Astrocyte (in vitro differentiated cells and primary cell): ENCODE results near the gene NUDT5. TPM values are rescaled to one million over a fixed set of nuclear protein-coding genes. Genes with fewer than 3 reads are reported as not detected.

Experiments
- DNase-seq: peaks from one replicate; pipeline ENCODE4 v3.0.0-alpha.2; 2010; ENCODE audit warnings: low read depth
- FAIRE-seq: peaks from 2 replicates; lab custom pipeline; 2011; peaks lifted over from hg19 to GRCh38; lab: Jason Lieb, UNC
- H2AFZ ChIP-seq: 2 replicates; pipeline ENCODE4 v1.6.0; 2012; ENCODE audit warnings: low read depth, low read length, inconsistent platforms
- H3K27ac ChIP-seq: 2 replicates; pipeline ENCODE4 v1.5.1; 2011; ENCODE audit warnings: low read depth, low read length, inconsistent platforms
- H3K27me3 ChIP-seq: 2 replicates; pipeline ENCODE4 v1.6.0; 2011; ENCODE audit warnings: low read length, inconsistent platforms; ENCODE audit not compliant: insufficient read depth
- H3K36me3 ChIP-seq: 2 replicates; pipeline ENCODE4 v1.5.1; 2011; ENCODE audit warnings: low read length, inconsistent platforms; ENCODE audit not compliant: insufficient read depth
- H3K4me1 ChIP-seq: 2 replicates; pipeline ENCODE4 v1.5.1; 2011; ENCODE audit warnings: low read length, inconsistent platforms; ENCODE audit not compliant: insufficient read depth
- H3K4me2 ChIP-seq: 2 replicates; pipeline ENCODE4 v1.6.0; 2012; ENCODE audit warnings: low read length, inconsistent platforms
- H3K4me3 ChIP-seq: 2 replicates; pipeline ENCODE4 v1.5.1; 2011; ENCODE audit warnings: low read depth, mild to moderate bottlenecking, low read length, inconsistent platforms; ENCODE audit not compliant: insufficient read depth
- H3K79me2 ChIP-seq: 2 replicates; pipeline ENCODE4 v1.6.0; 2012; ENCODE audit warnings: mild to moderate bottlenecking, low read length, inconsistent platforms; ENCODE audit not compliant: insufficient read depth
- H3K9ac ChIP-seq: 2 replicates; pipeline ENCODE4 v1.6.0; 2012; ENCODE audit warnings: mild to moderate bottlenecking, low read length, inconsistent platforms
- H3K9me3 ChIP-seq: 2 replicates; pipeline ENCODE4 v1.5.1; 2012; ENCODE audit warnings: low read depth, mild to moderate bottlenecking, low read length, inconsistent platforms; ENCODE audit not compliant: insufficient read depth
- H4K20me1 ChIP-seq: 2 replicates; pipeline ENCODE4 v1.6.0; 2012; ENCODE audit warnings: low read length, inconsistent platforms; ENCODE audit not compliant: insufficient read depth
- H3K27ac Mint-ChIP-seq: one replicate; pipeline ENCODE4 v1.8.0; 2021; ENCODE audit warnings: mild to moderate bottlenecking, mixed read lengths; ENCODE audit not compliant: unreplicated experiment
- H3K27me3 Mint-ChIP-seq: one replicate; pipeline ENCODE4 v1.8.0; 2021; ENCODE audit warnings: low read depth, mixed read lengths; ENCODE audit not compliant: unreplicated experiment
- H3K36me3 Mint-ChIP-seq: one replicate; pipeline ENCODE4 v1.8.0; 2021; ENCODE audit warnings: low read depth, mixed read lengths; ENCODE audit not compliant: unreplicated experiment
- H3K4me1 Mint-ChIP-seq: one replicate; pipeline ENCODE4 v1.8.0; 2021; ENCODE audit warnings: low read depth, mixed read lengths; ENCODE audit not compliant: unreplicated experiment
- H3K4me3 Mint-ChIP-seq: one replicate; pipeline ENCODE4 v1.8.0; 2021; ENCODE audit warnings: mild to moderate bottlenecking, moderate library complexity, mixed read lengths; ENCODE audit not compliant: unreplicated experiment
- H3K9me3 Mint-ChIP-seq: one replicate; pipeline ENCODE4 v1.8.0; 2021; ENCODE audit warnings: mild to moderate bottlenecking, mixed read lengths; ENCODE audit not compliant: unreplicated experiment
- CTCF ChIP-seq: IDR thresholded peaks from 2 replicates; pipeline ENCODE4 v1.5.1; 2011; ENCODE audit warnings: low read depth, mild to moderate bottlenecking, inconsistent platforms, low read length, moderate library complexity; ENCODE audit not compliant: insufficient read depth
- EZH2 ChIP-seq: IDR thresholded peaks from 2 replicates; pipeline ENCODE4 v1.6.1; 2012; ENCODE audit warnings: mild to moderate bottlenecking, low read length, inconsistent platforms; ENCODE audit not compliant: insufficient read depth
- total RNA-seq: library from RNA; stranded (reverse); gene quantifications from 2 replicates; pipeline ENCODE4 v1.2.1, GENCODE V29; 2021

The NUDT5 gene
- total RNA-seq, 1 donor from 2014 or later: 85.2 TPM

- H3K27me3 ChIP-seq: no peaks in the 10 kb centered on the region
- DNase-seq (peak; percentile 12), FAIRE-seq (no peak)
- peak overlapping the region; percentile 93 for H2AFZ ChIP-seq
- H3K79me2 ChIP-seq: peaks cover 94% of the 10 kb centered on the region
- H3K9me3 ChIP-seq: no peaks in the 10 kb centered on the region
- TF ChIP-seq CTCF (no peak), EZH2 (no peak)
- peaks cover 10% of the 10 kb centered on the region for H3K36me3 ChIP-seq
- H3K4me1 Mint-ChIP-seq: peaks cover 15% of the 10 kb centered on the region
- peak overlapping the region; percentile 98 for H3K27ac Mint-ChIP-seq
- H3K4me3 Mint-ChIP-seq: peak overlapping the region; percentile 95
- H4K20me1 ChIP-seq: peaks cover 36% of the 10 kb centered on the region
- no peaks in the 10 kb centered on the region for H3K27me3 Mint-ChIP-seq
- peak overlapping the region; percentile 91 for H3K27ac ChIP-seq
- no peaks in the 10 kb centered on the region for H3K9me3 Mint-ChIP-seq
- H3K4me1 ChIP-seq: peaks cover 8% of the 10 kb centered on the region
- peak overlapping the region; percentile 95 for H3K4me3 ChIP-seq
- peak overlapping the region; percentile 91 for H3K4me2 ChIP-seq
- peak overlapping the region; percentile 93 for H3K9ac ChIP-seq
- H3K36me3 Mint-ChIP-seq: peaks cover 1% of the 10 kb centered on the region
Observed at GRCh38 chr10:12194752-12195271, 879 bp downstream of the NUDT5 start.

- Histone ChIP-seq H2AFZ (no peak overlapping the region), H3K9ac (no peak overlapping the region), H4K20me1 (peaks cover 33% of the 10 kb centered on the region), H3K27me3 (no peaks in the 10 kb centered on the region), H3K36me3 (no peaks in the 10 kb centered on the region), H3K79me2 (peaks cover 94% of the 10 kb centered on the region), H3K4me3 (no peak overlapping the region), H3K4me1 (peaks cover 8% of the 10 kb centered on the region), H3K9me3 (no peaks in the 10 kb centered on the region), H3K4me2 (peak overlapping the region; percentile 91), H3K27ac (peak overlapping the region; percentile 3)
- no peak overlapping the region for H3K27ac Mint-ChIP-seq
- DNase-seq: peak; percentile 46
- H3K4me1 Mint-ChIP-seq: peaks cover 14% of the 10 kb centered on the region
- H3K4me3 Mint-ChIP-seq: peak overlapping the region; percentile 18
- no peaks in the 10 kb centered on the region for H3K9me3 Mint-ChIP-seq
- H3K36me3 Mint-ChIP-seq: no peaks in the 10 kb centered on the region
- TF ChIP-seq EZH2 (no peak), CTCF (no peak)
- H3K27me3 Mint-ChIP-seq: no peaks in the 10 kb centered on the region
- FAIRE-seq: no peak
Observed at GRCh38 chr10:12193193-12193592, 2.5 kb downstream of the NUDT5 start.

- Mint-ChIP-seq H3K27me3 (no peaks in the 10 kb centered on the region), H3K27ac (no peak overlapping the region), H3K4me1 (peaks cover 12% of the 10 kb centered on the region), H3K36me3 (no peaks in the 10 kb centered on the region), H3K9me3 (no peaks in the 10 kb centered on the region), H3K4me3 (no peak overlapping the region)
- H3K4me1 ChIP-seq: peaks cover 8% of the 10 kb centered on the region
- H2AFZ ChIP-seq: no peak overlapping the region
- no peak for FAIRE-seq
- no peaks in the 10 kb centered on the region for H3K36me3 ChIP-seq
- no peak overlapping the region for H3K4me2 ChIP-seq
- H3K9me3 ChIP-seq: no peaks in the 10 kb centered on the region
- H3K27ac ChIP-seq: no peak overlapping the region
- no peak for DNase-seq
- H3K79me2 ChIP-seq: peaks cover 94% of the 10 kb centered on the region
- no peak overlapping the region for H3K4me3 ChIP-seq
- H4K20me1 ChIP-seq: peaks cover 30% of the 10 kb centered on the region
- no peak overlapping the region for H3K9ac ChIP-seq
- TF ChIP-seq EZH2 (no peak), CTCF (no peak)
- H3K27me3 ChIP-seq: no peaks in the 10 kb centered on the region
Observed at GRCh38 chr10:12191715-12192114, 4.0 kb downstream of the NUDT5 start.
